HepG2 (cell line): Measurements from ENCODE around the gene DEFB129. TPM values are rescaled to one million over a fixed set of nuclear protein-coding genes. Genes with fewer than 3 reads are reported as not detected.

Source experiments
- ASH2L ChIP-seq: fragments of 300-600, 200-600 bp; sonication (generic); IDR thresholded peaks from 2 replicates; pipeline ENCODE4 v1.7.0; 2017; ENCODE audit warnings: low read depth, mild to moderate bottlenecking, moderate library complexity, mixed read lengths, low read length; ENCODE audit not compliant: insufficient read length
- ATF7-NPFF ChIP-seq: sonication (generic); formaldehyde crosslinking; IDR thresholded peaks from 2 replicates; pipeline ENCODE4 v1.8.1; 2023; ENCODE audit warnings: mild to moderate bottlenecking, low read depth, missing genetic modification reagents, moderate library complexity
- CAMTA2 ChIP-seq: sonication (generic); formaldehyde crosslinking; IDR thresholded peaks from 2 replicates; pipeline ENCODE4 v1.4.0; 2020; ENCODE audit warnings: mild to moderate bottlenecking, missing genetic modification reagents, borderline replicate concordance
- GZF1 ChIP-seq: sonication (generic); formaldehyde crosslinking; IDR thresholded peaks from 2 replicates; pipeline ENCODE4 v1.5.1; 2020; ENCODE audit warnings: mild to moderate bottlenecking, missing genetic modification reagents
- HCFC1 ChIP-seq: fragments of 150-350 bp; IDR thresholded peaks from 2 replicates; pipeline ENCODE4 v1.6.1; 2014; ENCODE audit warnings: low read depth, low read length
- HMGXB3 ChIP-seq: sonication (generic); formaldehyde crosslinking; IDR thresholded peaks from 2 replicates; pipeline ENCODE4 v1.4.0; 2020; ENCODE audit warnings: missing genetic modification reagents, borderline replicate concordance
- HOXA7 ChIP-seq: sonication (generic); formaldehyde crosslinking; IDR thresholded peaks from 2 replicates; pipeline ENCODE4 v1.8.1; 2022; ENCODE audit warnings: mild to moderate bottlenecking, missing genetic modification reagents, moderate library complexity
- RAD51 ChIP-seq: fragments of 450-650 bp; IDR thresholded peaks from 2 replicates; pipeline ENCODE4 v1.6.1; 2016; ENCODE audit warnings: borderline replicate concordance
- SIN3B ChIP-seq: fragments of 150-350 bp; IDR thresholded peaks from 2 replicates; pipeline ENCODE4 v1.6.1; 2014; ENCODE audit warnings: low read length
- STAT5B ChIP-seq: sonication (generic); formaldehyde crosslinking; IDR thresholded peaks from 2 replicates; pipeline ENCODE4 v1.4.0; 2020; ENCODE audit warnings: missing genetic modification reagents
- U2AF2 ChIP-seq: fragments of 200-400 bp; formaldehyde crosslinking; IDR thresholded peaks from 2 replicates; pipeline ENCODE4 v1.6.1; 2017; ENCODE audit warnings: low read depth, mild to moderate bottlenecking, low read length
- YEATS2 ChIP-seq: sonication (generic); formaldehyde crosslinking; IDR thresholded peaks from 2 replicates; pipeline ENCODE4 v1.4.0; 2020; ENCODE audit warnings: missing genetic modification reagents, borderline replicate concordance
- ZBTB7B ChIP-seq: sonication (generic); formaldehyde crosslinking; IDR thresholded peaks from 2 replicates; pipeline ENCODE4 v1.4.0; 2020; ENCODE audit warnings: missing genetic modification reagents
- ZIK1 ChIP-seq: sonication (generic); formaldehyde crosslinking; IDR thresholded peaks from 2 replicates; pipeline ENCODE4 v1.5.0; 2020; ENCODE audit warnings: mild to moderate bottlenecking, low read depth, missing genetic modification reagents, borderline replicate concordance
- ZMYM2 ChIP-seq: sonication (generic); formaldehyde crosslinking; IDR thresholded peaks from 2 replicates; pipeline ENCODE4 v1.8.0; 2022; ENCODE audit warnings: mild to moderate bottlenecking, missing genetic modification reagents
- ZNF264 ChIP-seq: sonication (generic); formaldehyde crosslinking; IDR thresholded peaks from 2 replicates; pipeline ENCODE4 v1.4.0; 2020; ENCODE audit warnings: missing genetic modification reagents
- polyA plus RNA-seq, 8 experiments: library from polyadenylated mRNA; depleted of rRNA in 3 of 8; stranded (reverse) in 7 of 8; unstranded in 1 of 8; fragments of >200 nt; fragmentation: Illumina TruSeq in 4 of 8; extraction: Trizol in 4 of 8; gene quantifications; 2 replicates each; pipeline versions ENCODE4 v1.2.1 to v1.2.3, GENCODE V29; 2011 to 2016; ENCODE audit warnings: low read depth in 4 of 8, missing spikeins in 1 of 8, mixed read lengths in 1 of 8; ENCODE audit not compliant: insufficient read depth in 1 of 8
- total RNA-seq, 5 experiments: library from RNA; depleted of rRNA; stranded (reverse); fragments of >200 nt; fragmentation: Illumina TruSeq; extraction: Trizol; gene quantifications; 2 replicates each; pipeline ENCODE4 v1.2.3, GENCODE V29; 2016; ENCODE audit warnings: low read depth in 1 of 5
- TF ChIP-seq, protein P1 (sequence below): sonication (generic); formaldehyde crosslinking; IDR thresholded peaks from 2 replicates; pipeline ENCODE4 v1.4.0; 2020; ENCODE audit warnings: missing genetic modification reagents, mild to moderate bottlenecking, borderline replicate concordance

DEFB129 gene
- total and polyA plus RNA-seq, 2 of the 13 experiments (the other 11 are each of a cell fraction or from before 2014, with no cell fraction given): not detected

DNA sequence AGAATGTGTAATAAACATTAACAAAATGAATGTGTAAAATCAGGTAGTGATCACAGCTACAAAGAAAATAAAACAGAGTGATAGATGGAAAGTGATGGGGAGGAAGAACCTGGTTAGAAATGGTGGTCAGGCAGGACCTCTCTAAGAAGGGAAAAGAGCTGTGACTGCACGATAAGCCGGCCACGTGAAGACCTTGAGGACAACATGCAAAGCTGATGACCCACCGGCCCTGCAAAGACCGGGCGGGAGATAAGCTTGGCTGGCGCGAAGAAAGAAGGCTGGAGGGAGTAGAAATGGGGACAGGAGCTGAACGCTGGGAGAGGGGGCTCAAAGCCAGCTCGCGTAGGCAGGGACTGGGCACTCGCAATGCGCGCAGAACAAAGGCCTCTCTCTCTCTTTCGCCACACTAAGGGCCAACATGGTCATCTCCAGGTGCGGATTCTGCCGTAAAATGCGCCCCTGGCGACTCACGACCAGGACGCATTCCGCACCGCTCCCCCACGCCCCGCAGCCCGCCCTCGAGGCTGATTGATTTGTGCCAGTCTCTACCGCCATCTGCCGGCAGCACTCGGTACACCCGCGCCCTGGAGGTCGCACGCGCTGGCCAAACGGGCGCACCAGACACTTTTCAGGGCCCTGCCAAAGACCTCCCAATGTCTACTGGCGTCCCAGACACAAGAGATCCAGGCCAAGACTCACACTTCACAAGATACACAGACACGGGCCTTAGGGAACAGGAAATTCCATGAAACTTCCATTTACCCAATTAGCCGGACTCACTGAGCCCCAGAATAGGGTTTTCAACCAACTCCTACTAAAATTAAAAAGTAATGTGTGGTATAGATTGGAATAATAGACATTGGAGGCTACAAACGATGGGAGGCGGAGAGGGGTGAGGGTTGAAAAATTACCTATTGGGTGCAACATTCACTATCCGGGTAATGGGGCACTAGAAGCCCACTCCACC is 39.8 kb downstream of the DEFB129 start (continued):
- TF ChIP-seq, protein P1, sequence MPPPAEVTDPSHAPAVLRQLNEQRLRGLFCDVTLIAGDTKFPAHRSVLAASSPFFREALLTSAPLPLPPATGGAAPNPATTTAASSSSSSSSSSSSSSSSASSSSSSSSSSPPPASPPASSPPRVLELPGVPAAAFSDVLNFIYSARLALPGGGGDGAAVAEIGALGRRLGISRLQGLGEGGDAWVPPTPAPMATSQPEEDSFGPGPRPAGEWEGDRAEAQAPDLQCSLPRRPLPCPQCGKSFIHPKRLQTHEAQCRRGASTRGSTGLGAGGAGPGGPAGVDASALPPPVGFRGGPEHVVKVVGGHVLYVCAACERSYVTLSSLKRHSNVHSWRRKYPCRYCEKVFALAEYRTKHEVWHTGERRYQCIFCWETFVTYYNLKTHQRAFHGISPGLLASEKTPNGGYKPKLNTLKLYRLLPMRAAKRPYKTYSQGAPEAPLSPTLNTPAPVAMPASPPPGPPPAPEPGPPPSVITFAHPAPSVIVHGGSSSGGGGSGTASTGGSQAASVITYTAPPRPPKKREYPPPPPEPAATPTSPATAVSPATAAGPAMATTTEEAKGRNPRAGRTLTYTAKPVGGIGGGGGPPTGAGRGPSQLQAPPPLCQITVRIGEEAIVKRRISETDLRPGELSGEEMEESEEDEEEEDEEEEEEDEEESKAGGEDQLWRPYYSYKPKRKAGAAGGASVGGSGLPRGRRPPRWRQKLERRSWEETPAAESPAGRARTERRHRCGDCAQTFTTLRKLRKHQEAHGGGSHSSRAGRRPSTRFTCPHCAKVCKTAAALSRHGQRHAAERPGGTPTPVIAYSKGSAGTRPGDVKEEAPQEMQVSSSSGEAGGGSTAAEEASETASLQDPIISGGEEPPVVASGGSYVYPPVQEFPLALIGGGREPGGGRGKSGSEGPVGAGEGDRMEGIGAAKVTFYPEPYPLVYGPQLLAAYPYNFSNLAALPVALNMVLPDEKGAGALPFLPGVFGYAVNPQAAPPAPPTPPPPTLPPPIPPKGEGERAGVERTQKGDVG (CRISPR knock-in tag): peak; percentile 97
- TF ChIP-seq ZIK1 (CRISPR knock-in tag) (peak; percentile 92; the same call in 1 of the 2 replicates), ZMYM2 (CRISPR knock-in tag) (peak; percentile 70; the same call in 1 of the 2 replicates), ZBTB7B (peak; percentile 94), SIN3B (no peak; the same call in 1 of the 2 replicates), GZF1 (CRISPR knock-in tag) (peak; percentile 91), CAMTA2 (peak; percentile 87), RAD51 (no peak), ATF7-NPFF (peak; percentile 96), STAT5B (CRISPR knock-in tag) (peak; percentile 57; the same call in 1 of the 2 replicates), HOXA7 (CRISPR knock-in tag) (0 out of 2 replicates have a peak, but pooled peaks have one; percentile 59), YEATS2 (CRISPR knock-in tag) (peak; percentile 87), U2AF2 (0 out of 2 replicates have a peak, but pooled peaks have one; percentile 43), HMGXB3 (CRISPR knock-in tag) (peak; percentile 89; the same call in 1 of the 2 replicates), ZNF264 (no peak), ASH2L (peak; percentile 72), HCFC1 (peak; percentile 27; the same call in 1 of the 2 replicates)
